HepG2 (cell line): ENCODE data around the gene MXI1. TPM values are rescaled to one million over a fixed set of nuclear protein-coding genes. Genes with fewer than 3 reads are reported as not detected.

Experiments used
- ATAC-seq: fragments of 200-7000 bp; cut with Tn5 transposase; 3 replicates; pipeline ENCODE4 v1.9.1; 2020; ENCODE audit warnings: mild to moderate bottlenecking, moderate library complexity
- BruUV-seq: library from RNA; stranded (reverse); fragments of 400-500 nt; replicated peaks from 2 replicates; lab custom pipeline; 2021; lab: Mats Ljungman, UMichigan
- CTCF ChIA-PET: fragments of 300-600 bp; formaldehyde crosslinking; extraction: SDS; loops from one replicate; lab custom pipeline; 2021; ENCODE audit warnings: low total read pairs, inconsistent platforms, low intra/inter-chr PET ratio; lab: Yijun Ruan, JAX
- POLR2A ChIA-PET: fragments of 350-600 bp; sonication (Branson Sonifier 250); formaldehyde crosslinking; loops from one replicate; lab custom pipeline; 2020; ENCODE audit warnings: antibody characterized with exemption, inconsistent platforms; lab: Yijun Ruan, JAX
- DNase-seq: peaks from one replicate; pipeline ENCODE4 v3.0.0-alpha.2; 2015; ENCODE audit warnings: low spot score
- FAIRE-seq: peaks from 3 replicates; lab custom pipeline; 2011; peaks lifted over from hg19 to GRCh38; lab: Jason Lieb, UNC
- H2AFZ ChIP-seq: one replicate; pipeline ENCODE4 v1.6.1; 2011; ENCODE audit warnings: low read length, inconsistent platforms
- H3K27ac ChIP-seq: fragments of 300-600 bp; 3 replicates; pipeline ENCODE4 v1.8.0; 2011; ENCODE audit warnings: mixed run types, mild to moderate bottlenecking, mixed read lengths, low read length, inconsistent platforms; ENCODE audit not compliant: insufficient read depth; ENCODE audit errors: extremely low read length
- H3K27me3 ChIP-seq, 2 experiments: fragments of 200-600 bp in 1 of 2; 2 replicates in 1 of 2; 3 replicates in 1 of 2; pipeline versions ENCODE4 v1.6.0 to v1.8.0; 2011; ENCODE audit warnings: low read length in 2 of 2, mild to moderate bottlenecking in 2 of 2, moderate library complexity in 2 of 2, inconsistent platforms in 1 of 2; ENCODE audit not compliant: insufficient read depth in 2 of 2, control insufficient read depth in 1 of 2
- H3K36me3 ChIP-seq, 2 experiments: fragments of 200-600 bp in 1 of 2; replicated peaks in 1 of 2; 2 replicates in 1 of 2; 3 replicates in 1 of 2; pipeline versions ENCODE4 v1.5.1 to v1.8.0; 2011; ENCODE audit warnings: low read length in 2 of 2, inconsistent platforms in 1 of 2; ENCODE audit not compliant: insufficient read depth in 2 of 2, control insufficient read depth in 1 of 2
- H3K4me1 ChIP-seq: 2 replicates; pipeline ENCODE4 v1.5.1; 2012; ENCODE audit warnings: low read length, inconsistent platforms; ENCODE audit not compliant: insufficient read depth
- H3K4me2 ChIP-seq: 2 replicates; pipeline ENCODE4 v1.6.0; 2011; ENCODE audit warnings: low read depth, low read length, inconsistent platforms
- H3K4me3 ChIP-seq, 3 experiments: fragments of 200-600 bp in 1 of 3; sonication (generic), shearing (Covaris generic) in 1 of 3; replicated peaks in 1 of 3; 2 replicates each; pipeline ENCODE4 v1.5.1; 2011 to 2016; ENCODE audit warnings: low read length in 3 of 3, inconsistent platforms in 2 of 3, low read depth in 2 of 3, mild to moderate bottlenecking in 2 of 3, control low read depth in 1 of 3, mixed read lengths in 1 of 3; ENCODE audit not compliant: insufficient read depth in 1 of 3
- H3K79me2 ChIP-seq: one replicate; pipeline ENCODE4 v1.6.1; 2011; ENCODE audit warnings: low read length, inconsistent platforms; ENCODE audit not compliant: insufficient read depth
- H3K9ac ChIP-seq: 2 replicates; pipeline ENCODE4 v1.6.0; 2011; ENCODE audit warnings: mild to moderate bottlenecking, low read depth, low read length, inconsistent platforms; ENCODE audit not compliant: insufficient read depth
- H3K9me3 ChIP-seq: 2 replicates; pipeline ENCODE4 v1.5.1; 2012; ENCODE audit warnings: mild to moderate bottlenecking, low read length
- H4K20me1 ChIP-seq: 2 replicates; pipeline ENCODE4 v1.6.0; 2011; ENCODE audit warnings: inconsistent platforms, mild to moderate bottlenecking, low read length, moderate library complexity; ENCODE audit not compliant: insufficient read depth
- AGO2 ChIP-seq: fragments of 200-400 bp; formaldehyde crosslinking; optimal IDR thresholded peaks from 2 replicates; pipeline ENCODE3; 2017; ENCODE audit warnings: mild to moderate bottlenecking, low read depth, low read length, moderate library complexity
- EZH2 ChIP-seq: conservative IDR thresholded peaks from 2 replicates; pipeline ENCODE4 v1.6.1; 2012; ENCODE audit warnings: mild to moderate bottlenecking, low read depth, low read length, moderate library complexity
- FOXO1 ChIP-seq: sonication (generic); formaldehyde crosslinking; IDR thresholded peaks from 2 replicates; pipeline ENCODE4 v1.4.0; 2020; ENCODE audit warnings: missing genetic modification reagents
- JUNB ChIP-seq: sonication (generic); formaldehyde crosslinking; IDR thresholded peaks from 2 replicates; pipeline ENCODE4 v1.8.0; 2022; ENCODE audit warnings: missing genetic modification reagents, mild to moderate bottlenecking, borderline replicate concordance
- KDM6A ChIP-seq: IDR thresholded peaks from 2 replicates; pipeline ENCODE4 v1.6.1; 2016; ENCODE audit warnings: low read depth
- KLF9 ChIP-seq: IDR thresholded peaks from 2 replicates; pipeline ENCODE4 v1.6.1; 2016; ENCODE audit warnings: low read depth
- PCBP2 ChIP-seq: fragments of 200-400 bp; formaldehyde crosslinking; optimal IDR thresholded peaks from 2 replicates; pipeline ENCODE3; 2018; ENCODE audit warnings: low read length, low read depth; ENCODE audit not compliant: poor library complexity, severe bottlenecking
- RFX1 ChIP-seq: fragments of 450-650 bp; IDR thresholded peaks from 2 replicates; pipeline ENCODE4 v1.6.1; 2017
- SMARCC2 ChIP-seq: fragments of 450-650 bp; IDR thresholded peaks from 2 replicates; pipeline ENCODE4 v1.6.1; 2017; ENCODE audit warnings: antibody characterized with exemption, mild to moderate bottlenecking
- ZNF576 ChIP-seq: sonication (generic); formaldehyde crosslinking; IDR thresholded peaks from 2 replicates; pipeline ENCODE4 v1.4.0; 2020; ENCODE audit warnings: mild to moderate bottlenecking, missing genetic modification reagents
- ZNF784 ChIP-seq: sonication (generic); formaldehyde crosslinking; IDR thresholded peaks from 2 replicates; pipeline ENCODE4 v1.5.1; 2020; ENCODE audit warnings: missing genetic modification reagents, mild to moderate bottlenecking, borderline replicate concordance
- ZZZ3 ChIP-seq: sonication (generic); formaldehyde crosslinking; IDR thresholded peaks from 2 replicates; pipeline ENCODE4 v1.4.0; 2020; ENCODE audit warnings: missing genetic modification reagents, mild to moderate bottlenecking, borderline replicate concordance
- WGBS: methylation state at CpG from one replicate; pipeline ENCODE4 v1.1.6; 2017; ENCODE audit warnings: low lambda C conversion rate; 5-methylcytosine and 5-hydroxymethylcytosine counted together
- in situ Hi-C: cut with HindIII; loops from 2 replicates; pipeline ENCODE4 v1.10.0; 2017; ENCODE audit warnings: low pct_unique_long_range_greater_than_20kb; ENCODE audit not compliant: extremely low pct_ligation_motif_present
- intact Hi-C: fragments of 100-400 bp; cut with micrococcal nuclease; formaldehyde crosslinking; loops from one replicate; pipeline ENCODE4 v1.10.0; 2022; ENCODE audit not compliant: unreplicated experiment
- polyA plus RNA-seq, 8 experiments: library from polyadenylated mRNA; depleted of rRNA in 3 of 8; stranded (reverse) in 7 of 8; unstranded in 1 of 8; fragments of >200 nt; fragmentation: Illumina TruSeq in 4 of 8; extraction: Trizol in 4 of 8; gene quantifications; 2 replicates each; pipeline versions ENCODE4 v1.2.1 to v1.2.3, GENCODE V29; 2011 to 2016; ENCODE audit warnings: low read depth in 4 of 8, missing spikeins in 1 of 8, mixed read lengths in 1 of 8; ENCODE audit not compliant: insufficient read depth in 1 of 8
- total RNA-seq, 5 experiments: library from RNA; depleted of rRNA; stranded (reverse); fragments of >200 nt; fragmentation: Illumina TruSeq; extraction: Trizol; gene quantifications; 2 replicates each; pipeline ENCODE4 v1.2.3, GENCODE V29; 2016; ENCODE audit warnings: low read depth in 1 of 5

The MXI1 gene
- total and polyA plus RNA-seq, 2 of the 13 experiments (the other 11 are each of a cell fraction or from before 2014, with no cell fraction given): 6.6 to 22.0 TPM

GRCh38 chr10:110321869-110322620, 114.6 kb downstream of the MXI1 start:
- no peaks in the 10 kb centered on the region for H3K9me3 ChIP-seq
- FAIRE-seq (no peak), DNase-seq (no peak), ATAC-seq (no peak)
- H3K36me3 ChIP-seq: no peaks in the 10 kb centered on the region
- no peak overlapping the region for H3K4me3 ChIP-seq
- ChIA-PET CTCF (no interaction called here), POLR2A (no interaction called here)
- H3K79me2 ChIP-seq: no peaks in the 10 kb centered on the region
- H3K9ac ChIP-seq: no peak overlapping the region
- H3K4me1 ChIP-seq: no peaks in the 10 kb centered on the region
- no TSS peak for BruUV-seq
- no peak overlapping the region for H3K27ac ChIP-seq
- no peak for TF ChIP-seq EZH2
- no peak for TF ChIP-seq SMARCC2
- no peak for TF ChIP-seq ZZZ3 (CRISPR knock-in tag)
- no peak for TF ChIP-seq AGO2
- TF ChIP-seq KDM6A (CRISPR knock-in tag): no peak
- no peak for TF ChIP-seq FOXO1 (CRISPR knock-in tag)
- no peak for TF ChIP-seq PCBP2
- no peak for TF ChIP-seq KLF9 (CRISPR knock-in tag)
- no peak for TF ChIP-seq RFX1
- no peak for TF ChIP-seq ZNF784 (CRISPR knock-in tag)
- no peak for TF ChIP-seq ZNF576 (CRISPR knock-in tag)
- no peak for TF ChIP-seq JUNB (CRISPR knock-in tag)
- peaks cover 0 to 22% of the 10 kb centered on the region in 2 experiments; a peak in 2 of 5 replicates for H3K27me3 ChIP-seq
- H4K20me1 ChIP-seq: no peaks in the 10 kb centered on the region
- in situ Hi-C loops: no loop called here
- 22% methylated on average over 6 of the region's 6 CpGs for WGBS
- intact Hi-C loops: no loop called here
- no peak overlapping the region for H2AFZ ChIP-seq
- H3K4me2 ChIP-seq: no peak overlapping the region
